OCI-LY3 (cell line): ENCODE data around the gene ITFG1.

Experiments
- H2AFZ ChIP-seq: fragments of 200-600, 300-600 bp; shearing (Covaris generic); 2 replicates; pipeline ENCODE4 v1.6.0; 2014; ENCODE audit warnings: antibody characterized with exemption, low read depth, low read length
- H3K27ac ChIP-seq: fragments of 200-600, 300-600 bp; sonication (generic); 2 replicates; pipeline ENCODE4 v1.5.1; 2014; ENCODE audit warnings: mild to moderate bottlenecking, low read length, moderate library complexity, mixed read lengths
- H3K27me3 ChIP-seq: fragments of 200-600, 300-600 bp; sonication (generic); 2 replicates; pipeline ENCODE4 v1.6.1; 2014; ENCODE audit warnings: low read depth, low read length, mixed read lengths
- H3K36me3 ChIP-seq: fragments of 200-600, 300-600 bp; sonication (generic); replicated peaks from 2 replicates; pipeline ENCODE3; 2014; ENCODE audit warnings: low read depth, low read length, mixed read lengths
- H3K4me1 ChIP-seq: fragments of 300-600, 200-600 bp; sonication (generic); 2 replicates; pipeline ENCODE4 v1.6.1; 2014; ENCODE audit warnings: low read length, mixed read lengths
- H3K4me2 ChIP-seq: fragments of 200-600, 300-600 bp; sonication (generic); 2 replicates; pipeline ENCODE4 v1.6.1; 2014; ENCODE audit warnings: low read length, mixed read lengths
- H3K4me3 ChIP-seq: fragments of 300-600, 200-600 bp; sonication (generic); 2 replicates; pipeline ENCODE4 v1.5.1; 2014; ENCODE audit warnings: antibody characterized with exemption, mild to moderate bottlenecking, low read length, moderate library complexity
- H3K79me2 ChIP-seq: fragments of 300-600, 200-600 bp; shearing (Covaris generic); 2 replicates; pipeline ENCODE4 v1.6.1; 2014; ENCODE audit warnings: mild to moderate bottlenecking, low read length, mixed read lengths
- H3K9ac ChIP-seq: fragments of 300-600, 200-600 bp; shearing (Covaris generic); 2 replicates; pipeline ENCODE4 v1.6.0; 2014; ENCODE audit warnings: mild to moderate bottlenecking, low read length, moderate library complexity
- H3K9me3 ChIP-seq: fragments of 200-600, 300-600 bp; shearing (Covaris generic); 2 replicates; pipeline ENCODE4 v1.6.1; 2014; ENCODE audit warnings: low read length, mixed read lengths; ENCODE audit not compliant: insufficient read depth
- H4K20me1 ChIP-seq: fragments of 200-600, 300-600 bp; sonication (generic); 2 replicates; pipeline ENCODE4 v1.6.1; 2016; ENCODE audit warnings: low read length, mixed read lengths; ENCODE audit not compliant: insufficient read depth
- CTCF ChIP-seq: fragments of 200-600, 300-600 bp; sonication (generic); IDR thresholded peaks from 2 replicates; pipeline ENCODE4 v1.5.1; 2014; ENCODE audit warnings: antibody characterized with exemption, low read length, low read depth
- EZH2phosphoT487 ChIP-seq: fragments of 200-600 bp; shearing (Covaris generic); IDR thresholded peaks from 2 replicates; pipeline ENCODE4 v1.6.1; 2018; ENCODE audit warnings: antibody characterized with exemption, mixed run types, low read depth

ITFG1 gene

GRCh38 chr16:47460359-47460710 is 528 bp downstream of the ITFG1 start:
- TF ChIP-seq CTCF (no peak), EZH2phosphoT487 (no peak)
- H3K36me3 ChIP-seq: peaks cover 2% of the 10 kb centered on the region
- no peaks in the 10 kb centered on the region for H3K27me3 ChIP-seq
- peak overlapping the region; percentile 78; the same call in 1 of the 2 replicates for H2AFZ ChIP-seq
- H3K4me2 ChIP-seq: peak overlapping the region; percentile 99
- peak overlapping the region; percentile 82 for H3K27ac ChIP-seq
- no peaks in the 10 kb centered on the region for H3K9me3 ChIP-seq
- H3K4me1 ChIP-seq: peaks cover 10% of the 10 kb centered on the region
- H4K20me1 ChIP-seq: no peaks in the 10 kb centered on the region
- peaks cover 27% of the 10 kb centered on the region for H3K79me2 ChIP-seq
- H3K9ac ChIP-seq: peak overlapping the region; percentile 80
- peak overlapping the region; percentile 90 for H3K4me3 ChIP-seq

- no peak overlapping the region for H3K27ac ChIP-seq
- H3K4me3 ChIP-seq: peak overlapping the region; percentile 90
- H3K4me2 ChIP-seq: peak overlapping the region; percentile 99
- peaks cover 10% of the 10 kb centered on the region for H3K4me1 ChIP-seq
- H3K9ac ChIP-seq: no peak overlapping the region
- H3K79me2 ChIP-seq: peaks cover 27% of the 10 kb centered on the region
- H3K36me3 ChIP-seq: peaks cover 2% of the 10 kb centered on the region
- H3K9me3 ChIP-seq: no peaks in the 10 kb centered on the region
- H2AFZ ChIP-seq: no peak overlapping the region
- TF ChIP-seq CTCF: no peak
- TF ChIP-seq EZH2phosphoT487: no peak
- H3K27me3 ChIP-seq: no peaks in the 10 kb centered on the region
- no peaks in the 10 kb centered on the region for H4K20me1 ChIP-seq
Measured at GRCh38 chr16:47459603-47460002, 1.3 kb downstream of the ITFG1 start.

GRCh38 chr16:47458331-47458730 is 2.5 kb downstream of the ITFG1 start:
- Histone ChIP-seq H3K4me1 (peaks cover 10% of the 10 kb centered on the region), H2AFZ (no peak overlapping the region), H3K4me3 (no peak overlapping the region), H4K20me1 (no peaks in the 10 kb centered on the region), H3K9me3 (no peaks in the 10 kb centered on the region), H3K27me3 (no peaks in the 10 kb centered on the region), H3K4me2 (no peak overlapping the region), H3K27ac (no peak overlapping the region), H3K36me3 (peaks cover 5% of the 10 kb centered on the region), H3K79me2 (peaks cover 27% of the 10 kb centered on the region), H3K9ac (no peak overlapping the region)
- no peak for TF ChIP-seq EZH2phosphoT487

- peaks cover 6% of the 10 kb centered on the region for H3K36me3 ChIP-seq
- no peak overlapping the region for H3K4me2 ChIP-seq
- no peaks in the 10 kb centered on the region for H3K27me3 ChIP-seq
- H3K4me1 ChIP-seq: no peaks in the 10 kb centered on the region
- no peaks in the 10 kb centered on the region for H3K9me3 ChIP-seq
- H4K20me1 ChIP-seq: peaks cover 4% of the 10 kb centered on the region; the same call in 1 of the 2 replicates
- H3K9ac ChIP-seq: no peak overlapping the region
- no peak for TF ChIP-seq EZH2phosphoT487
- no peak for TF ChIP-seq CTCF
- H3K79me2 ChIP-seq: no peaks in the 10 kb centered on the region
- H3K27ac ChIP-seq: no peak overlapping the region
- no peak overlapping the region for H2AFZ ChIP-seq
- H3K4me3 ChIP-seq: no peak overlapping the region
Measured at GRCh38 chr16:47449788-47450187, 11.1 kb downstream of the ITFG1 start.
